NCI-H187 (cell line): Measurements from ENCODE around the gene ADORA3.
"Not testable (repeated sequence)": the region's sequence is repeated elsewhere in the genome, so short reads cannot be mapped to it uniquely, and the experiment has no call there.

Experiments
- DNase-seq, 2 experiments: peaks; one replicate each; lab custom pipeline; 2025; lab: John Stamatoyannopoulos, UW

ADORA3 gene

DNA sequence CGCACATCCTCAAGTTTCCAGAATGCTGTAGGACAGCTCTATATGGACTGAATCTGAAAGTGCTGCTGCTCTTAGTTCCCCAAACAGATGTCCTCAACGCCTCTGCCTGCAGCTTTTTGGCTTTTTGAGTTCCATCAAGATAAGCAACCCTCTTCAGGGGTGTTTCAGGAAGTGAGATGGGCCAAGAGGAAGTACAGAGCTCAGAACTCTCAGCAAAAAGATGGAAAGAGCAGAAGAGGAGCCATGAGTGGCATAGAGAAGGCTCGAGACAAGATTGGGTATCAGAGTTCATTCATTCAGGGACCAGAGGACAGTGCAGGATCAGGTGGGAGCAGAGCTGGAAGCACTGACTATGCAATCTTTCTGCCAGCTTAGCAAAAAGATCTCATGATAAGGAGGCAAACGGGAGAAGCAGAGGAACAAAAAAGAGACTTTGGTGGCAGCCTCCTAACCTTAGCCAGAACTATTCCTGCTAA lies at the start of gene ADORA3, which contains the start of gene TMIGD3:
Gene ADORA3, minus strand, starts transcription at position 49 of the 476 bp plus-strand sequence. CDS start 279 bp downstream, outside the sequence.
Gene TMIGD3, minus strand, starts transcription at position 49 of the 476 bp plus-strand sequence. CDS start 279 bp downstream, outside the sequence.
- no peak for DNase-seq

- no peak for DNase-seq
These were observed 49.8 kb upstream of the ADORA3 start for GRCh38 chr1:111553196-111553595.

DNA sequence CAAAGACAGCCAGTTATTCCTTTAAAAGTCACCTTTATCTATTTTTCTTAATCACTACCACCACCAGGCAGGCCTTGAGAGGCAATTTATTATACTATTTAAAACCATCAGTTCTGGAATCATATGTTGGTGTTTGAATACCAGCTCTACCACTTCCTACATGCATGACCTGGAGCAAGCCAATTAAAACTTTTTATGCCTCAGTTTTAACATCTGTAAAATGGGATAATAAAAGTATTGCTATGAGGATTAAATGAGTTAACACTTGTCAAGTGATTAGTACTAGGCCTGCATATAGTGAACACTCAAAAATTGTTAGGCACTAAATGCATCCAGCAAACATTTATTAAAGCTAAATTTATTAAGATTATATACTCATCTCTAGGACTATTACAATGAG lies 49.2 kb upstream of the ADORA3 start:
- no peak for DNase-seq

- DNase-seq, result no peak
These were observed 48.4 kb upstream of the ADORA3 start for GRCh38 chr1:111551623-111552411.

GRCh38 chr1:111547786-111548185 lies 44.4 kb upstream of the ADORA3 start:
- not testable (repeated sequence) for DNase-seq

DNA sequence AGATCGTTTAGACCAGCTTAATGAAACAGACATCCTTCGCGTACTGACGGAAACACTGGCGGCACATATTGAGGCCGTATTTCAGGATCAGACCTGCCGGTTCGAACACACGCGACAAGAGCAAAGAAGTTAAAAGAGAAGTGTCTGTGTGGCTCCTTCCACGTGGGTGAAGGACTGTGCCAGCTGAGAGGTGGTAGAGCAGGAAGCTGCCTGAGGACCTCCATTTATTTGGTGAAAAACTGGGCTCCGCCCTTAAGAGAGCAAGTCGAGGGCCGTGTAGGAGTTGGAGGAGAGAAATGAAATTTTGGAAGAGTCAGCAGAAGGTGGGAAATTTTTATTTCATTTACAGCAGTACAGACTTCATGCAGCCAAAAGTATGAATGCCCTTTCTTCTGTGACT lies 38.8 kb upstream of the ADORA3 start:
- no peak for DNase-seq

- no peak for DNase-seq
These were observed 38.3 kb upstream of the ADORA3 start for GRCh38 chr1:111541721-111542120.

- DNase-seq, result no peak
These were observed 37.5 kb upstream of the ADORA3 start for GRCh38 chr1:111540928-111541327.

GRCh38 chr1:111538343-111539025 lies 35.1 kb upstream of the ADORA3 start:
- DNase-seq, result no peak

GRCh38 chr1:111535256-111536191 lies 32.1 kb upstream of the ADORA3 start:
- no peak for DNase-seq

DNA sequence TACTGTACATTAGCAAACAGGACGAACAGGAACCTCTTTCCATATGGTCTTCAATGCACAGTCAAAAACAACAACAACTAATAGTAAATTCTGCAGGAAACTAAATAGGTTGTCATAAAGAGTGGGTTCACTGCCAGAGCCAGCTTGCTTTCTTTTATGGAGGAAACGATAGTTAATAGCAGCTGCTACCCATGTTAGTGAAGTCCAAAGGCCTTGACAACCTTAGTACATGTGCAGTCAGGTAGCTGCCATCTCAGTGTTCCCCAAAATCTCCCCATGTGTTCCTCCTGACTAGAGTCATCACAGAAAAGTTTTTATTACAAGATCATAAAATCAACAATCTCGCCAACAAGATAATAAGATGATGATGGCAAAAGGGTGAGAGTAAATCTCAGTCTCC lies 16.6 kb upstream of the ADORA3 start:
- DNase-seq, result no peak

GRCh38 chr1:111517469-111518225 lies 14.2 kb upstream of the ADORA3 start:
- no peak for DNase-seq

DNA sequence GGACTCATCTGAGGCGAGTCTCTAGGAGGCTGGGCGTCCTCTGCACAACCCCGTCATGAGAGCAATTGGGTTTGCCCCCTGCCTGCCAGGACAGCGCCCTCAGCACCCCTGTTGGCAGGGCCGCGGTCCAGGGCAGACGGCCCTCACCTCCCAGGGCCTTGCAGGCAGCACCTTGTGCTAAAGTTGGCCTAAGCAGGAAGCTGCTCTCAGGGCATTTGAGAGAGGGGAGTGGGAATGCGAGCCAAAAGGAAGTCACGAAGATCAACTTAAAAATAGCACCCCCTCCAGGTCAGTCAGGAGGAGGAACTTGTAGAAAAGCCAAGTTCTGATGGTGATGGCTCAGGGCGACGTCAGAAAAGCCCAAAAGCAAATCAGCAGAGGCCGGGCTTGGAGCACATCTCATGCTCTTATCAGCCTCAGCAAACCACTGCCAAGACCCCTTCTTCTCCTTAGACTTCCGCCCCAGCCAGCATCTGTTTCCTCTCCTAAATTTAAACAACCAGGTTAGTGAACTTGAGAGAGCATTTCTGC lies 12.6 kb upstream of the ADORA3 start:
- no peak for DNase-seq

GRCh38 chr1:111515291-111516004 lies 12.0 kb upstream of the ADORA3 start:
- DNase-seq, result no peak

DNA sequence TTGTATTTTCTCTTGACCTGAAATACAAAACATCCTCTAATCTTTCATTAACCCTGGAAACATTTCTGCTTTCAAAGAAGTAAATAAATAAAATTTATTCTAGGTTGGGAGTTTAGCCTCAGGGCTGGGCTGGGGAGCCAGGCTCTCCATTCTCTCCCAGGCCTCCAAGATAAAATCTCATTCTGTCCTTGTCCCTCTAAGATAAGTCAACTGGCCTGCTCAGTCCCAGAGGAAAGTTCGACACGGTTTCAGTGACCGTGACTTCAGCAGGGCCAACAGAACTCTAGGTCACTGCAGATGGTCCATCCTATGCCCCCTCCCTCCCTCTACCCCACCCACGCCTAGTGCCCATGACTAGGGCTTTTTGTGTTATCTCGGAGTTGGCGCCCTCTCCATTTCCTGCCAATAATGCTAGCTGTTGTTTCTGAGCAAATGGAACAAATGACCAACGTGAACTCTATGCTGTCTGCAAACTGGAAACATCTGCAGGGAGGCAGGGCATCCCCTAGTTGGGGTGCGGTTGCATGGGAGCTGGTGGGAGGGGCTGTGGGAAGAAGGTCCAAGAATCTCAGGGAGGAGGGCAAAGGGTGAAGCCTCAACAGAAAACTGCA lies 10.1 kb upstream of the ADORA3 start:
- DNase-seq, result no peak

DNA sequence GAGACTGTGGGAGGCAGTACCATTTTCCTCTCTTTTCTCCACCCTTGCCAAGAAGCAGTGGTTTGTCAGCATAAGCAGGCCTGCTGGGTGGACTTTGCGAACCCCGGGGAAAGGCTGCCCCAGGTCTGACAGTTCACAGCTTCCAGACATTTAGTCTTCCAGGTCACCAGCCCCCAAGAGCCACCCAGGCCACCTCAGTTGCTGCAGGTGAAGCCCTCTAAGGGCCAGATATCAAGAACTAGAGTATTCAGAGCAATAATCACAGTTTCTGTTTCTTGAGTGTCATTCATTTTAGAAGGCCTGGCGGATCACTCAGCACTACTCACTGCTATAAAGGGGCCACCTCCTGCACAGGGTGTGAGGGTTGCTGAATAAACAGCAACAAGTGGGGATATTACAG lies 9.5 kb upstream of the ADORA3 start:
- DNase-seq, result no peak

- DNase-seq, result no peak
These were observed 8.9 kb upstream of the ADORA3 start for GRCh38 chr1:111512132-111512889.

DNA sequence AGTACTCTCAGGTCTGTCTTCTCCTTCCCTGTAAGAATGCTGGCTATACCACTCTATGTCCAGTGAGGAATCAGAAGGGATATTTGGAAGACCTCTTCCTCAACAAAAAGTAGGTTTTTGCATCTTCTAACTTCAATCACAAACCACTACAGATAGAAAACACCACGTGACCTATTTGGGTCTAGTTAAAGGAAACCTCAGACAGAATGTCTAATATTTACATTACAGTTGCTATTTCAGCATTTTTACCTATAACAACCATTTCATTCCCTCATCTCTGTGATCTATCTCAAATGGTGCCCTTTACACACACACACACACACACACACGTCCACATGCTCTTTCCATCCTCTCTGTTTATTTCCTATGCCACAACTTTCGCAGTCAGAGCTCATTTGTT lies 7.9 kb upstream of the ADORA3 start:
- DNase-seq, result no peak

GRCh38 chr1:111509997-111510375 lies 6.6 kb upstream of the ADORA3 start:
- no peak for DNase-seq
